Left ventricle myocardium superior (tissue), 1 donor: ENCODE data around the gene RTN4. TPM values are rescaled to one million over a fixed set of nuclear protein-coding genes. Genes with fewer than 3 reads are reported as not detected.
A peak's percentile ranks its signal among the peaks of the same experiment; 100 is the strongest.

Experiments
- ATAC-seq: fragments of 200-7000 bp; cut with Tn5 transposase; one replicate; pipeline ENCODE4 v1.9.1; 2020; ENCODE audit warnings: mild to moderate bottlenecking, moderate library complexity
- DNase-seq: peaks from one replicate; pipeline ENCODE4 v3.0.0-alpha.2; 2020
- intact Hi-C: fragments of 100-400 bp; cut with micrococcal nuclease; formaldehyde crosslinking; loops from one replicate; pipeline ENCODE4 v1.11.0; 2022
- total RNA-seq: library from RNA; stranded (reverse); fragmentation: NEBNext Ultra II Directional; extraction: Animal tissue kit (Norgen Biotek cat#: 25700); gene quantifications from one replicate; pipeline ENCODE4 v1.2.1, GENCODE V29; 2021
- donor health status: DM: no; HTN: yes; CAD: no; lungs with severe emphysema.

RTN4 gene
- total RNA-seq, 1 donor from 2014 or later = 43.5 TPM

GRCh38 chr2:55049043-55049820 lies 1.0 kb downstream of the RTN4 start:
- DNase-seq (peak; percentile 90), ATAC-seq (peak; percentile 66)
- intact Hi-C loops = no loop called here

GRCh38 chr2:55048508-55049042 lies 1.7 kb downstream of the RTN4 start:
- ATAC-seq = no peak
- intact Hi-C loops = no loop called here
- DNase-seq = no peak

GRCh38 chr2:55047677-55048299 lies 2.5 kb downstream of the RTN4 start:
- intact Hi-C loops = no loop called here
- ATAC-seq (no peak), DNase-seq (no peak)

GRCh38 chr2:55045780-55046179 lies 4.5 kb downstream of the RTN4 start:
- DNase-seq (no peak), ATAC-seq (no peak)
- intact Hi-C loops = no loop called here

- intact Hi-C loops = no loop called here
- ATAC-seq (no peak), DNase-seq (no peak)
Measured at GRCh38 chr2:55043841-55044240, 6.4 kb downstream of the RTN4 start.

GRCh38 chr2:55038428-55038827 lies 11.8 kb downstream of the RTN4 start:
- intact Hi-C loops = no loop called here
- ATAC-seq = no peak
- no peak for DNase-seq

- DNase-seq (no peak), ATAC-seq (no peak)
- intact Hi-C loops = no loop called here
Measured at GRCh38 chr2:55035716-55036115, 14.5 kb downstream of the RTN4 start.

- intact Hi-C loops = no loop called here
- DNase-seq = no peak
- no peak for ATAC-seq
Measured at GRCh38 chr2:55033921-55034320, 16.3 kb downstream of the RTN4 start.

- intact Hi-C loops = no loop called here
- no peak for ATAC-seq
- DNase-seq = no peak
Measured at GRCh38 chr2:55033076-55033742, 17.0 kb downstream of the RTN4 start.

- intact Hi-C loops = no loop called here
Measured at GRCh38 chr2:55031505-55031904, 18.7 kb downstream of the RTN4 start.

GRCh38 chr2:55030766-55031165 lies 19.5 kb downstream of the RTN4 start:
- no peak for DNase-seq
- ATAC-seq = no peak
- intact Hi-C loops = no loop called here

More at GRCh38 chr2:55031505-55031904, 18.7 kb downstream of the RTN4 start:
- ATAC-seq (no peak), DNase-seq (no peak)

GRCh38 chr2:55029098-55029497 lies 21.2 kb downstream of the RTN4 start:
- ATAC-seq (no peak), DNase-seq (no peak)
- intact Hi-C loops = no loop called here

- intact Hi-C loops = no loop called here
- no peak for DNase-seq
- no peak for ATAC-seq
Measured at GRCh38 chr2:55027226-55027625, 23.0 kb downstream of the RTN4 start.

- intact Hi-C loops = no loop called here
- DNase-seq (no peak), ATAC-seq (peak; percentile 65)
Measured at GRCh38 chr2:55026202-55026601, 24.0 kb downstream of the RTN4 start.

GRCh38 chr2:55025627-55026026 lies 24.6 kb downstream of the RTN4 start:
- ATAC-seq (no peak), DNase-seq (no peak)
- intact Hi-C loops = no loop called here

GRCh38 chr2:55025082-55025481 lies 25.2 kb downstream of the RTN4 start:
- intact Hi-C loops = no loop called here
- ATAC-seq (no peak), DNase-seq (no peak)

GRCh38 chr2:55022476-55022875 lies 27.8 kb downstream of the RTN4 start:
- ATAC-seq = no peak
- DNase-seq = no peak
- intact Hi-C loops = no loop called here

- DNase-seq = no peak
- no peak for ATAC-seq
- intact Hi-C loops = no loop called here
Measured at GRCh38 chr2:55019526-55020258, 30.6 kb downstream of the RTN4 start.

GRCh38 chr2:55018619-55019018 lies 31.6 kb downstream of the RTN4 start:
- ATAC-seq = no peak
- DNase-seq = no peak
- intact Hi-C loops = no loop called here

- ATAC-seq = no peak
- intact Hi-C loops = no loop called here
- no peak for DNase-seq
Measured at GRCh38 chr2:55017880-55018279, 32.4 kb downstream of the RTN4 start.
